Stimulated activated CD4-positive, alpha-beta T cell treated with anti-CD3 and anti-CD28 coated beads, Interleukin-4, amount 100 ng/mL, for 4 hours (primary cell): ENCODE data around the gene SBNO2.
"Not testable (repeated sequence)": the region's sequence is repeated elsewhere in the genome, so short reads cannot be mapped to it uniquely, and the experiment has no call there.

Experiments used
- DNase-seq, 2 experiments: peaks; one replicate each; pipeline ENCODE4 v3.0.0-alpha.2; 2020

Gene SBNO2

DNA sequence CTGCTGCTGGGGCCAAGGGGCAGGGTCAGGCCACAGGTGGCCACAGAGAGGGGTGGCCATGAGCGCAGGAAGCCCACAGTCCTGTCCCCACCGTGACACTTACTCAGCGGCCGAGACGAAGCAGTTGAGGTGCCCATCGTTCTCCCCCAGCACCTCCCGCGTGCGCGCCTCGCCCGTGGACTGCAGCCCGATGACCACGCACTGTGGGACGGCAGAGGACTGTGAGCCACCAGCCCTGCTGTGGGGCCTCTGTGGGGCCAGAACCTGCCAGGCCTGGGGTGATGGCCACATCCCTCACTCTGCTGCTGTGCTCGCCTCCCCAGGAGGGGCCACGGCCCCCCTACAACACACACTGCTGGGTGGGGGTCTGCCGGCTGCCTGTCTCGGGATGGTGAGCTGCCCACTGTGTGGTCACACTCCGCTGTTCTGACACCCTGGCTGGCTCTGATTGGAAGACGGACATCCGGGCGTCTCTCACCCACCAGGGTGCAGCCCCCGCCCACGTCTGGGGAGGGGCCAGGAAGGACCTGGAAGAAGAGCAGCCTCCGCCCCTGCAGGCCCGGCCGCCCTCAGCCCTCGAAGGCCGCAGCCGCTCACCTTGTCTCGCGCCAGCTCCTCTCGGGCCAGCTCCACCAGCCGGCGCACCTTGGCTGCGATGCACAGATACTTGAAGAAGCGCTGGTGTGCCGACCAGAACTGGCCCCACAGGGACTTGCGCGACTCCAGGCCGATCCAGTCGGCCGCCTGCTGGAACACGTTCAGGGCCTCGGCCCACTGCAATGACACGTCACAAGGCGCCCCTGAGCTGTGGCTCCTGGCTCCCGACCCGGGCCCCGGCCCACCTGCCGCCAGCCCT, 57.1 kb downstream of the SBNO2 start:
- no peak for DNase-seq

DNA sequence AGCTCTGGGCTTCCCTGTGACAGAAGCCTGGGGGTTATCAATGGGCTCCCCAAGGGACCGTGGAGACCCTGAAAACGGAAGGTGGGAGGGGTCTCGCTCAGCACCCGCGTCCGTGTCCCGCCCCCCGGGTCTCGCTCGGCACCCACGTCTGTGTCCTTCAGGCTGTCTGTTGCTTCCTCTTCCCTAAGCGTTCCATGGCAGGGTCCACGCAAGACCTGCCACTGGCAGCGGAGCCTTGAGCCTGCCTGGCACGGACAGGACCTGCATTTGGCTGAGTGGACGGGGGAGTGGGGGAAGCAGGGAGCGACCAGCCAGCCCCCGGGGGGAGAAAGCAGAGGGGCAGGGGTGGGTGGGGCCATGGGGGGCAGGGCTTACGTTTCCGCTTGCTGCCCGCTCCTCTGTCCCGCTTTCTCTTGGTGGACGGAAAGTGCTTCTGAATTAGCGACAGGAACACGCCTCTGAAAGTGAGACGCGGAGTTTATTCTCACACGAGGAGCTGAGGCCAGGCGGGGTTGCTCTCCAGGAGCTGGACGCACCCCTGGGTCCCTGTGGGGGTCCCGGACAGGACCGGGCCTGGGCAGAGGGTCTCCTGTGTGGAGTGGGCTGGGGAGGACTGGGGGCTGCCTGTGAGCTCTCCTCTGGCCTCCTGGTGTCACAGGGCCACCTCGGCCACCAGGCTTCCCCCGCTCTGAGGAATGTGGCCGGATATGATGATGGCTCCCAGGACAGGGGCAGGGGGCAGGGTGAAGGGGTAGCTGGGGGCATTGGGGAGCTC, 58.2 kb downstream of the SBNO2 start:
- DNase-seq, result no peak

DNA sequence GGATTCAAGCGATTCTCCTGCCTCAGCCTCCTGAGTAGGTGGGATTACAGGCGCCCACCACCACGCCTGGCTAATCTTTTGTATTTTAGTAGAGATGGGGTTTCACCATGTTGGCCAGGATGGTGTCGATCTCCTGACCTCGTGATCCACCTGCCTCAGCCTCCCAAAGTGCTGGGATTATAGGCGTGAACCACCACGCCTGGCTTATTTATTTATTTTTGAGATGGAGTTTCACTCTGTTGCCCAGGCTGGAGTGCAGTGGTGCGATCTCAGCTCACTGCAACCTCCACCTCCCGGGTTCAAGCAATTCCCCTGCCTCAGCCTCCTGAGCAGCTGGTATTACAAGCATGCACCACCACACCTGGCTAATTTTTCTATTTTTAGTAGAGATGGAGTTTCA, 59.3 kb downstream of the SBNO2 start:
- not testable (repeated sequence) for DNase-seq

DNA sequence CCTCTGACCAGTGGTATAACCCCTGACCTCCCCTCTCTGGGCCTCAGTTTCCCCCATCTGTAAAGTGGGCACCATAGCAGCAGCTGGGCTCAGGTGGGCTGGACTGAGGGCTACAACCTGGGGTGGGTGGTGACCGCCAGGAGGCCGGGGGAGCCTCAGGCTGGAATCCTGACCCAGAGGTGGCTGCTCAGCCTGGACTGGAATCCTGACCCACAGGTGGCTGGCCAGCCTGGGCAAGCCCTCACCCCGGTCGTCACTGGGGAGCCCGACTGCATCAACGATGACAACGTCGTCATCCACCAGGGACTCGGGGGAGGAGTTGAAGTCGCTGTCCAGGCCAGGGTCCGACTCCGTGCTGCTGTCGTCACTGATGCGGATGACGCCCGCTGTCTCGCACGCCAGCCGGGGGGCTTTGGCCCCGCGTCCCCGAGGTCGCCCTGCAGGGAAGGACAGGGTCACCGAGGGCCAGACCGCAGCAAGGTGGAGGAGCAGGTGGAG, 60.0 kb downstream of the SBNO2 start:
- no peak for DNase-seq

DNA sequence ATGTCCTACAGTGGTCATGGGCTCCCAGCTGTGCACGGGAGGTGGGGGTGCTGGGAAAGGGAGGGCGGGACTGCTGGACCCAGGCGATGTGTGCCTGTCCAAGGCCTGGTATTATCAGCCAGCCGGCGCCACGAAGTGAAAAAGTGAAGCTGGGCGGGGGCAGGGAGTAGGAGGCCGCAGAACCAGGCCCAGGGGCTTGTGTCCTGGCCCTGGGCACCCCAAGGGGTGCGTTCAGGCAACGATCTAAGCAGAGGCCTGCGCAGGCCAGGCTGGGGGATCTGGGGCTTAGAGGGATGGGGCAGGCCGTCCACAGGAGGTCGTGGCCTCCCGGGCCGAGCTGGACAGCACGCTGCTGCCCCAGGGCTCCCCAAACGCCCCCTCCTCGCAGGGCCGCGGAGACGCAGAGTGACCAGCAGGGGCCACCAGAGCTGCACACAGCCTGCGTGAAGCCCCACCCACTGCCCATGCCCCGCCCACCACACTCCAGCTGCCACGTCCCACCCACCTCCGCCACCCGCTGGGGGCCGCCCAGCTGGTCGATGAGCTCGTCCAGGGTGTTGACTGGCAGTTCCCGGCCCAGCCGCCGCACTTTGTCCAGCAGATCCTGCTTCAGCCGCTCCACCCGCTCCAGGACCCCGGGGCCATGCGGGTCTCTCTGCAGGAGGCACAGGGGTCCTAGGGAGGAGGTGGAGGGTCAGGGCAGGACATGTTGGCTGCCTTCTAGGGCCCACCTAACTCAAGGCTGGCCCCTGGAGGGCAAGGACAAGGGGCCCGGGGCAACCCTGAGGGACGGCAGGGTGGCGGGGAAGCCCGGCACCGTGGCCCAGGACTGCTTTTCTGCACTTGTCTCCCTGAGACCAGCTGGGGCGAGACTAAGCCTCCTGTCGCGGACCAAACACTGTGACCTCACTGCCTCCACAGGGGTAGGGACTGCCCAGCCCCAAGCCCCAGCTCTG, 60.8 kb downstream of the SBNO2 start:
- DNase-seq, result peak; percentile 76 to 84

DNA sequence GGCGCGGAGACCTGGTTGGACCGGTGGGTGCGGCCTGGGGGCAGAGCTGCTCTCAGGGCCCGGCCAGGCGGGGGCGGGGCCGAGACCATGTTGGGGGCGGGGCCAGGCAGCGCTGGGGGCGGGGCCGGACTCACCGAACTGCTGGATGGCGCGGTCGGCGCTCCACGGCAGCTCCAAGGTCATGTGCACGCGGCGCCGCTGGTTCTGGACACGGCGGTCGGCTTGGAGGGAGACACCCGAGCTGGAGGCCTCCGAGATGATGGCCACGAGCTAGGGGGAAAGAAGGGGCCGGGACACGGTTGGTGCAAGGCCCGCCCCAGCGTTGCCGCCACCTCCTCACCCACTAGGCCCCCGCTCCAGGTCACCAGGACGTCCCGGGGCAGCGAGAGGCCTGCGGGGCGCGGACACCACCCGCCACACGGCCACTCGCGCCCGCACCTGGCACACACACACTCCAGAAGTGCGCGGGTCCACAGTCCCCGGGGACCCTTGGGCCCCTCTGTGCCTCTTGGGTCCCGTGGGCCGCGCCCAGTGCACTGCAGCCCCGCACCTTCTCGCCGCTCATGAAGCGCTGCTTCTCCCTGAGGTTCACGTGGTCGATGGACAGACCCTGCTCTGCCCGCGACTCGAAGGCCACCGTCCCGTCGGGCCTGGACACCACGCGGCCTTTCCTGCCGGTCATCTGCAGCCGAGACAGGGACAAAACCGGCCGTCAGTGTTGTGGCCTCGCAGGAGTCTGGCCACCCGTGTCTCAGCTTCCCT, 61.6 kb downstream of the SBNO2 start:
- DNase-seq, result no peak

DNA sequence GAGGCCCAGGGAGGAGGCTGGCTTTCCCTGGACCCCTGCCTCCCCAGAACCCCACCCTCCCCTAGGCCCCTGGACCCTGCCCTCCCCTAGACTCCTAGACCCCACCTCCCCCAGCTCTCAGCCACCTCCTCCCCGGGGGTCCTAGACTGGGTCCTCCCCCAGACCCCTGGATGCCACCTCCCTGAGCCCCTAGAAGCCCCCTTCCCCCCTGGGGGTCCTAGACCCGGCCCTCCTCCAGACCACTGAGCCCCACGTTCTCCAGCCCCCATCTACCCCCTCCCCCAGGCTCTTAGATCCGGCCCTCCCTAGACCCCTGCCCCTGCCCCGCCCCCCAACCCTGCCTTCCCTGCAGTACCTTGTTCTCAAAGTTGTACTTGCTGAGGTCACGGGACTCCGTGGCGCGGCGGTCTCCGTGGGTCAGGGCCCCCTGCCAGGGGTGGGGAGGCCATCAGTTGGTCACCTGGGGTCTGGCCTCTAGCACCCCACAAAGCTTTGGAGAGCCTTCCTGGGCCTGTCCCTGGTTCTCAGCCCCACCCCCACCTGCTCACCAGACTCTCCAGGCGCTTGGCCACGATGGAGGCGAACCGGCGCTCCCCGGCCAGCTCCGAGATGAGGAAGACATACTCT, 62.3 kb downstream of the SBNO2 start:
- DNase-seq, result no peak

DNA sequence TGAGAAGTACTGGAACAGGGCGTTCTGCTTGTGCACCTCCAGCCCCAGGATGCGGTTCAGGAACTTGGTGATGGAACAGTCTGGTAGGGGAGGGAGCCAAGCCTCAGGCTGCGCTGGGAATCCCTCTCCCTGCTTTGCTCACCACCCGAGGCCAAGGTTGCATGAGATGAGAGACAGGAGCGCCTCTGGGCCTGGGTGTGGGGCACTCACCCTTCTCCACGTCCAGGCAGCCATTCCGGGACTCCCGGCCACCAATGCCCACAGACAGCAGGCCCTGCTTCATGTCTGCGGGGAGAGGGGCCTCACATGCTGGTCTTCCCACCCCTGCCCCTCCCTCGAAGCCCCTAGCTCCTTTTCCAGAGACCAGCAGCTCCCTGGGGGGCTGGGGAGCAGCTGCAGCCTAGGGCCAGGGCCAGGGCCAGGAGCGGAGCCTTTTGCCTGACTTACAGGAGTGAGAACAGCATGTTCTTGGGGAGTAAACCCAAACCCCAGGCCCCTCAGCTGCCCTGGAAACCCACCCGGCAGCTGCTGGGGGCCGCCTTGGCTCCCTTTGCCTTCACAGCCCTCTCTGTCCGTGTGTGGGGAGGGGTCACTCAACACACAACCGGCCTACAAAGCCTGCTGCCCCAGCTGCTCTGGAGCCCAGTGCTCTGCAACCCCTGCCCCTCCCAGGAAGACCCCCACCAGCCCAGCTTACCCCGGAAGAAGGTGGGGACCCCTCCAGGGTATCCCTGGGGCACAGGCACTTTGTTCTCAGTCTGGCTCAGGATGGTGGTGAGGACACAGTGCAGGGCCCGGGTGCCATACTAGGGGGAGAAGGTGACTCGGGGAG, 63.0 kb downstream of the SBNO2 start:
- DNase-seq, result no peak

DNA sequence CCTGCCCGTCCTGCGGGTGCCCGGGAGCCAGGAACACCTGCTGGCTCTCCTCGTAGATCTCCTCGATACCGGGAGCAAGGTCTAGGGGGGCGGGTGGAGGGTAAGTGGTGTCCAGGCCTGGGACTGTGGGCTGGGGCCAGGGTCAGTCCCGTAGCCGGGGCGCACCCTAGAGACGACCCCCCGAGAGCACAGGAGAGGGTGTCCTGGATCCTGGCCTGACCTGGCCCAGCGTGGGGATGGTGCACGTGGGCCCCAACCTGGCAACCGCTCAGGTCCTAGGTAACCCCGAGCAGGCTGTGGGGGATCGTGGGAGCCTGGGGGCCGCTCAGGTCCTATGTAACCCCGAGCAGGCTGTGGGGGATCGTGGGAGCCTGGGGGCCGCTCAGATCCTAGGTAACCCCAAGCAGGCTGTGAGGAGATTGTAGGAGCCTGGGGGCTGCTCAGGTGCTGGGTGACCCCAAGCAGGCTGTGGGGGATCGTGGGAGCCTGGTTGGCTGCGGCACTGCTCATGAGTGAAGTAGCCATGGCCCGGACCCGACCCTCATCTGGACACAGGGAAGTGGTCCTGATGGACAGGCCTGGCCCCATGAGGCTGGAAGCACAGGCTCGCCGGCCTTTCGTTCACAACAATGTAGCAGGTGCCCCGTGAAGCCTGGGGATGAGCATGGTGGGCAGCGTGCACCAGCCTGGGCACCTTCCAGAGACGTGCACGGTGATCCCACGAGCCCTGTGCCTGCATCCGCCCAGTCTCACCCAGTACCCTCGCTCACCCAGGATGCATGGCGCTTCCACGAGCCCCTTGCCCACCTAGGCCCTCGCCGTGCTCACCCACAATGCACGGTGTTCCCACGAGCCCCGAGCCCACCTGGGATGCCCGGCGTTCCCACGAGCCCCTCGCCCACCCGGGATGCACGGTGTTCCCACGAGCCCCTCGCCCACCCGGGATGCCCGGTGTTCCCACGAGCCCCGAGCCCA, 64.1 kb downstream of the SBNO2 start:
- no peak for DNase-seq

DNA sequence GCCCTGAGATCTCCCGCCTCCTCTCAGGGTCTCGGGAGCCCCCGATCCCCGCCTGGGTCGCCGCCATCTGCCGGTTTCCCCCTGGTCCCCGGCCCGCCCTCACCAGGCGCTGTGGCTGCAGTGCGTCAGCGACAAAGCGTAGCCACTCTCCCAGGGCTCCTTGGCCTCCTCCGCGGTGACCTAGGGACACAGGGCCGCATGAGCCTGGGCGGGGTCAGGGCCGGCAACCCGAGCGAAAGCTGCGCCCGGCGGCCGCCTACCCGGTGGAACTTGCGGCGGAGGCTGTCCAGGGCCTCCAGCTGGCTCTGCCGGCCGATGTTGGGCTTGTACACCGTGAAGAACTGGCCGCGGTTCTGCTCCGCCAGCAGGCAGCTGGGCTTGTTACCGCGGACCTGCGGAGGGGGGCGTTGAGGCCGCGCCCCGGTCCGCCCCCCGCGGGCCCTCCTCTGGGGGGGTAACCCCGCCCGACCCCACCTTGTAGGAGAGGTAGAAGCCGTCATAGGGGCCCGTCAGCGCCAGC, 65.0 kb downstream of the SBNO2 start:
- DNase-seq, result no peak

DNA sequence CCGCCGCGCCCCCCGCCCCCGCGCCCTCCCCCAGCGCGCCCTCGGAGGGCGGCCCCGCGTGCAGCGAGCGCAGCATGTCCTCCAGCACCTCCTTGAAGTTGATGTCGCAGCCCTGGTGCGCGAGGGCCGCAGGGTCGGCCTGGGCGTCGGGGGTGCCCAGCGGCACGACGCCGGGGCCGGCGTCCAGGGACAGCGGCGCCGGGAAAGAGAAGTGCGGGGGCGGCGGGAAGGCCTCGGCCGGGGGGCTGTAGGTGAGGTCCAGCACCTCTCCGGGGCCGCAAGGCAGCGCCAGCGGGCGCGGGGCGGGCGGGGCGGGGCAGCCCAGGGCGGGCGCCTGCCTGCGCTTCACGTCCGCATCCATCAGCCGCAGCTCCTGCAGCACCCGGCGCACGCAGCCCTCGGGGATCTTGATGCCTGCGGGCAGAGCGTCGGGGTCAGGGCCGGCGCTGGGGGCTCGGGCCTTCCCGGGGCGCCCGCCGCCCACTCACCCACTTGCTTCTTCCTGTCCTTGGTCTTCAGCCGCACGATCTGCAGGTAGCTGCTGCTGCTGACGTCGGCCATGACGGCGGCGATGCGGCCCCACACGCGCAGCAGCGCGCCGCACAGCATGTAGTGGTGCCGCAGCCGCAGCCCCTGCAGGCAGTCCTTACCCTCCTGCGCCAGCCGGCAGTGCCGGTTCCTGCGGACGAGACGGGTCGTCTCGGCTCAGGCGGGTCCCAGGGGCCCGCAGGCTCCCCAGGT, 65.6 kb downstream of the SBNO2 start:
- DNase-seq, result no peak

DNA sequence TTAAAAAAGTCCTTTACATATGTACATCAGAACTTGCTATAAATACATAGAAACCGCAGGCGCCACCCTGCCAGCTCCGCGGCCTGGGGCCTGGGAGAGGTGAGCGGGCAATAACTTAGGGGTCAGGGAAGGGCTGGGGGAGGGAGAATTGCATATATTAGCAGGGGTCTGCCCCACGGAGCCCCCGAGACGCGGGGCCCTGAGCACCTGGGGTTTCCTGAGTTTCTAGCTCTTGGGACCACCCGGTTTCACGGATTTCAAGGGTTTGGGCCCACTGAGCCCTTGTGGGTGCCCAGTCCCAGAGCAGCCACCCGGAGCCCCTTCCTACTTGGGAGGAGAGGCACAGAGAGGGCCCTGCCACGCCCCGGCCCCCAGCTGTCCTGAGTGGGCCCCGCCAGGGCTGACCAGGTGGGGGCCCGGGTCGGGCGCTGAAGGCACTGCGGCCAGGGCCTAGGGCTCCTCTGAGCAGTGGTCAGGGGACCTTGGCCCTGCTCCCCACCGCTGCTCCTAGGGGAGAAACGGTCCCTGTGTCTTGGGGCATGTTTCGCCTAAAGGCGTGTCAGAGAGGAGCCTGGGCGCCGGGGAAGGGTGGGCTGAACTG, 66.3 kb downstream of the SBNO2 start:
- DNase-seq, result no peak

DNA sequence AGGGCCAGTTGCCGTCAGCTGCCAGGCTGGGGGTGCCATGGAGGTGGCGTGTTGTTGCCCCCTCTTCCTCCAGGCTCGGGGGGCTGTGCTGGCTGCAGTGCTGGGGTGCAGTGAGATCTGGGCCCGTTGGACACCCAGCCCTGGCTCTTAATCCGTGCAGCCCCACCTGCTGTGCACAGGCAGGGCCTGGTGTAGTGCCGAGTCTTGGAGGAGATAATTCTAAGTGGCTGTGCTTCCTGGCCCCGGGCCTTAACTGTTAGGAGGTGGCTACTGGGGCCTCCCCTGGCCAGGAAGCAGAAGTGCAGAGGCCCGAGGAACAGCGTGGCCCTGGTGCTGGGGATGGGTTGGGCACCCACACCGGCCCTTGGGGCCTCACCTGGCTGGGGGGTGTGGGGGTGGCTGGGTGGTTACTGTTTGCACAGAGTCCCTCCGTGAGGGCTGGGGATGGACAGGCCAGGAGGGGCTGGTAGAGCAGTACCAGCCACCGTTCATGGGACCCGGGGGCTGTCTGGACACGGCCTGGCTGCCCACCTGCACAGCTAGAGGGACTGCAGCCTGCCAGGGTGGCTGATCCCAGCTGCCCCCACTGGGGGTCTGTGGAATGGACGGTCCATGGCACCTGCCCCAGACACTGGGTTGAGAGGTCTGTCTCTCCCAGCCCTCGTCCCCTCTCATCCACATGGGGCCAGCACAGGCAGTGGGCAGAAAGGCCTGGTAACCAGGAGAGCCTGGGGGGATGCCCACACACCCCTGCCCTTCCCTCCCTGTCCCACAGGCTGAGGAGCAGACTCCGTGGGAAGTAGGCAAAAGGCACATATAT, 67.0 kb downstream of the SBNO2 start:
- DNase-seq, result no peak

DNA sequence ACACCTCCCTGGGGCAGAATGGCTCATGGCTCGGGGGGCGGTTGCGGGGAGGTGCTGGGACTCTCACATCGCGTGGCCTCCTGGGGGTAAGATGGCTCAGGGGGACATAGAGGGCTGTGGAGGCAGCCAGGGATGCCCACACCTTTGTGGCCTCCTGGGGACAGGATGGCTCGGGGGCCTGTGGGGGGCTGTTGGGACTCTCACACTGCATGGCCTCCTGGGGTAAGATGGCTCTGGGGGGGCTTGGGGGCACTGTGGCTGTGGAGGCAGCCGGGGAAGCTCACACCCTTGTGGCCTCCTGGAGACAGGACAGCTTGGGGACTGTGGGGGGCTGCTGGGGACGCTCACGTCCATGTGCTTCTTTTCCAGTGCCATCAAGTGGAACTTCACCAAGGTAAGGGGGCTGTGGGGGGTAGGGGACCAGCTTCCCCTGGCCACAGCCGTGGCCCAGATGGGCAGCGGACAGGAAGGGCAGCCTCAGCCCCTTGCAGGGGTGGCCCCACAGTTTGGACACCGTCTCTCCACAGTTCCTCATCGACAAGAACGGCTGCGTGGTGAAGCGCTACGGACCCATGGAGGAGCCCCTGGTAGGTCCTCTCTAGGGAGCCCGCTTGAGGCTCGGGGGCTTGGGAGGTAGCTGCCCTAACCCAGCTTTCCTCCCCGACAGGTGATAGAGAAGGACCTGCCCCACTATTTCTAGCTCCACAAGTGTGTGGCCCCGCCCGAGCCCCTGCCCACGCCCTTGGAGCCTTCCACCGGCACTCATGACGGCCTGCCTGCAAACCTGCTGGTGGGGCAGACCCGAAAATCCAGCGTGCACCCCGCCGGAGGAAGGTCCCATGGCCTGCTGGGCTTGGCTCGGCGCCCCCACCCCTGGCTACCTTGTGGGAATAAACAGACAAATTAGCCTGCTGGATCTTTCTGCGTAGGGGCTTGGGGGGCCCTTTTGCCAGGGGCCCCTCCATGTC, 67.9 kb downstream of the SBNO2 start:
- DNase-seq, result no peak

DNA sequence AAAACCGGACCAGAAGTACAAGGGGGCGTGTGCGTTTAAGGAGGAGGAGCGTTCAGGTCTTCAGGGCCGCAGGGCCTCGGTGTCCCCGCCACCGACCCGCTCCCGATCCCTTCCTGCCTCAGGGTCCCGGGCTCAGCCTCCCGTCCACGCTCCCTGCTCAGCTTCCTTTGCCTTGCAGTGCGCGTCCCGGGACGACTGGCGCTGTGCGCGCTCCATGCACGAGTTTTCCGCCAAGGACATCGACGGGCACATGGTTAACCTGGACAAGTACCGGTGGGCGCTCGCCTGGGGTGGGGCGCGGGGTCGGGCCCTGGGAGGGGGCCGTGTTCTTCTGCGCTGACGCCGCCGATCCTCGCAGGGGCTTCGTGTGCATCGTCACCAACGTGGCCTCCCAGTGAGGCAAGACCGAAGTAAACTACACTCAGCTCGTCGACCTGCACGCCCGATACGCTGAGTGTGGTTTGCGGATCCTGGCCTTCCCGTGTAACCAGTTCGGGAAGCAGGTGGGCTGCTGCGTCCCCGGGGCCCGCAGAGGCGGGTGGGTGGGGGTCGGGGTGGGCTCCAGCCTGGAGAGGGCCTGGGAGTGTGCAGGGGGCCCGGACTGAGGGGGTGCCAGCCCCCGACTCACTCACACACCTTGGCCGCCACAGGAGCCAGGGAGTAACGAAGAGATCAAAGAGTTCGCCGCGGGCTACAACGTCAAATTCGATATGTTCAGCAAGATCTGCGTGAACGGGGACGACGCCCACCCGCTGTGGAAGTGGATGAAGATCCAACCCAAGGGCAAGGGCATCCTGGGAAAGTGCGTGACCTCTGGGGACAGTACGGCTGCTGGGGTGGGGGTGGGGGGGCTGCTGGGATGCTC, 68.8 kb downstream of the SBNO2 start:
- DNase-seq, result no peak
